ENCODE data around the gene UBE2H.
"Not testable (repeated sequence)": the region's sequence is repeated elsewhere in the genome, so short reads cannot be mapped to it uniquely, and the experiment has no call there.

The UBE2H gene

GRCh38 chr7:129841465-129841864 is 111.3 kb downstream of the UBE2H start:
- DNase-seq: no peak

- DNase-seq: no peak
Observed at GRCh38 chr7:129840757-129841156, 112.0 kb downstream of the UBE2H start.

- DNase-seq: no peak
Observed at GRCh38 chr7:129836983-129837382, 115.8 kb downstream of the UBE2H start.

GRCh38 chr7:129835569-129835968 is 117.2 kb downstream of the UBE2H start:
- no peak for DNase-seq

- not testable (repeated sequence) for DNase-seq
Observed at GRCh38 chr7:129833353-129833752, 119.4 kb downstream of the UBE2H start.

GRCh38 chr7:129832701-129833227 is 120.0 kb downstream of the UBE2H start:
- no peak for DNase-seq

- DNase-seq: no peak
Observed at GRCh38 chr7:129832282-129832681, 120.5 kb downstream of the UBE2H start.

- no peak for DNase-seq
Observed at GRCh38 chr7:129831424-129832058, 121.2 kb downstream of the UBE2H start.

- no peak for DNase-seq
Observed at GRCh38 chr7:129830949-129831348, 121.8 kb downstream of the UBE2H start.

GRCh38 chr7:129829737-129830631 is 122.8 kb downstream of the UBE2H start:
- peak; percentile 72 for DNase-seq

GRCh38 chr7:129828989-129829736 is 123.6 kb downstream of the UBE2H start:
- DNase-seq: peak; percentile 66

GRCh38 chr7:129828078-129828762 is 124.5 kb downstream of the UBE2H start:
- no peak for DNase-seq

- no peak for DNase-seq
Observed at GRCh38 chr7:129827467-129827990, 125.2 kb downstream of the UBE2H start.

GRCh38 chr7:129826895-129827294 is 125.9 kb downstream of the UBE2H start:
- not testable (repeated sequence) for DNase-seq

GRCh38 chr7:129825209-129825970 is 127.4 kb downstream of the UBE2H start:
- peak; percentile 93 for DNase-seq

- DNase-seq: peak; percentile 51
Observed at GRCh38 chr7:129824291-129825208, 128.2 kb downstream of the UBE2H start.

- not testable (repeated sequence) for DNase-seq
Observed at GRCh38 chr7:129823143-129823542, 129.6 kb downstream of the UBE2H start.

GRCh38 chr7:129821476-129821875 is 131.3 kb downstream of the UBE2H start:
- DNase-seq: no peak

GRCh38 chr7:129816742-129817141 is 136.0 kb downstream of the UBE2H start:
- DNase-seq: no peak

GRCh38 chr7:129807863-129808262 is 144.9 kb downstream of the UBE2H start:
- no peak for DNase-seq

Measured in activated CD4-positive, alpha-beta T cell treated with anti-CD3 and anti-CD28 coated beads for 48 hours (primary cell).